Adrenal gland (tissue), 5 donors: ENCODE data around the gene PADI6.

ENCODE experiments used
- CTCF ChIP-seq, 6 experiments: fragments of 450-650 bp in 4 of 6; fragments of 200-600 bp in 2 of 6; sonication (generic) in 1 of 6; IDR thresholded peaks; 1 replicate in 5 of 6; 2 replicates in 1 of 6; pipeline versions ENCODE4 v1.5.1 to v1.8.0; 2016 to 2021; ENCODE audit warnings: antibody characterized with exemption in 6 of 6, mild to moderate bottlenecking in 2 of 6, moderate library complexity in 1 of 6
- POLR2A ChIP-seq, 2 donors: fragments of 450-650 bp; IDR thresholded peaks; one replicate each; pipeline ENCODE4 v1.6.1; 2017; ENCODE audit warnings: antibody characterized with exemption in 2 of 2, mild to moderate bottlenecking in 2 of 2, moderate library complexity in 1 of 2
- donor health status: DM: no; HTN: no; CAD: no.

GRCh38 chr1:17440827-17441168 is 68.8 kb downstream of the PADI6 start:
- TF ChIP-seq CTCF (IDR thresholded peaks at IDR 0.05) (no peak), POLR2A (IDR thresholded peaks at IDR 0.05) (no peak)
